Lung microvascular endothelial cell (primary cell): ENCODE data around the gene SECTM1. TPM values are rescaled to one million over a fixed set of nuclear protein-coding genes. Genes with fewer than 3 reads are reported as not detected.
A peak's percentile ranks its signal among the peaks of the same experiment; 100 is the strongest.

ENCODE experiments used
- DNase-seq, 2 donors: peaks; one replicate each; pipeline versions ENCODE4 v3.0.0 to v3.0.0-alpha.2; 2010; ENCODE audit warnings: low read depth in 2 of 2
- total RNA-seq: library from RNA; depleted of rRNA; stranded (reverse); fragments of >200 nt; gene quantifications from 2 replicates; pipeline ENCODE4 v1.2.1, GENCODE V29; 2014

SECTM1 gene
- total RNA-seq, 1 donor from 2014 or later, result 1.8 TPM

DNA sequence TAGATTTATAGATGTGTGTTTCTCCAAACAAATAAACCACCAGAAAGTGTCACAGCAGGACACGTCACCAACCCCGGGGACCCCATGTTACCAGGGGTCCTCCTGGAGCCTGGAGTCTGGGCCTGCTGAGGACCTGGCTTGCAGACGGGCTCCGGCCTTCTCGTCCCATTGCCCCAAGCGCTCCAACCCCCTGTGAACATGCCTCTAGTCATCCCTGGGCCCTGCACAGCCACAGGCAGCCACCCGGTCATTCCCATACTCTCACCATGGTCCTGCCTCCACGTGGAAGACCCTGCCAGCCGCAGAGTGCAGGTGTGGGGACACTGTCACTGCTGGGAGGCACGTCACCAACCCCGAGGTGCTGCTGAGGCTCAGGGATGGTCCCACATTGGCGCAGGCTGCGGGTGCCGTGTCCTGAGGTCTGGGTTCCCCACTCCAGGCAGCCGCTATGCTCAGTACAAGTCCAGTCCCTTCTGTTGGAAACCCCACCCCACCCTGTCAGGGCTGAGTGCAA lies 4.5 kb downstream of the SECTM1 start:
- DNase-seq, result no peak

DNA sequence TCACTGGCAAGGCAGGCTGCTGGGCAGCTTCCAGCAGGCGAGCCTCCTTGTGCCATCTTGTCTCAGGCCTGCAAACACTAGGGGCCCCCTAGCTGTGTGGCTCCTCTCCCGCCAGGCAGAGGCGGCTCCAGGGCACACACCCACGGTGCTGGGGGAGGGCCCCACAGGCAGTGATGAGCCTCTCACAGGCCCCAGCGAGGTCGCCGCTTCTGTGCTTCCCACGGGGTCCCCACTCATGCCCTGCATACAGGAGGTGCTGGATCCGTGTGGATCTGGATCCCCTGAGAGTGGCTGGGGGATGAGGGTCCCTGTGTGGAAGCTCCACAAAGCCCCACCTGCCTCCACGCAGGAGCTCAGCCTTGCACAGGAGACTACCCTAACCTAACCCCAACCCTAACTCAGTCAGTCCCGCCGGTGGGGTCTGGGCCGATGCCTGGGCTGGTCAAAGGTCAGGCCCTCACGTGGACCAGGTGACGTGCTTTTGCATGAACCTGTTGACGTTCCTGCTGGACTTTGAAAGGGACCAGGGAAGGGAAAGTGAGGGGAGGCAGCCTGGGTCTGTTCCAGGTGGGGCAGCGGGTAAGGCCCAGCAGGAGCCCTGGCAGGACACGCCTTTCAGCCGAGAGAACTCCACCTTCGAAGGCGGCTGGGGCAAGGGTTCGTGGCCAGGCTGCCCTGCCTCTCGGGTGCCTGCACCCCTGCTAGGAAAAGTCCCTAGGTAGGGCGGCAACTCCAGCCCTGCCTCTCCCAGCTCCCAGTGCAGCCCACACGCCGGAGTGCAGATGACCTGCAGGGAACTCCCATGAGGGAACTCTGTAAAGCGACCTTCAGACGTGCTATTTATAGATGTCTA lies 5.2 kb downstream of the SECTM1 start:
- no peak for DNase-seq

DNA sequence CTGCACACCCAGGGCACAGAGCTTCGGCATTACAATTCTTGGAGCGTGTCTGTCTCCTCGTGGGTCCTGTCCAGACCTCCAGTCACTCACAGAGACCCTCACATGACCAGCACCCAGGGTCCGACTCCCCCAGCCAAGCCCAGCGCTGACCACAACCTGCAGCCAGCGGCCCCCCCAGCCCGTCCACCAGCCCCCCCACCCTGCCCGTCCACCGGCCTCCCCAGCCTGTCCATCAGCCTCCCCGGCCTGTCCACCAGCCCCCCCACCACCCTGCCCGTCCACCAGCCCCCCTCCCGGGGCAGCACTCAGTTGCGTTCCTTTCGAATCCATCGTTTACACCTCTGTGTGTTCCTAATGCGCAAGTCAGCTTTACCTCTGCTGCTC lies 5.8 kb downstream of the SECTM1 start:
- no peak for DNase-seq

DNA sequence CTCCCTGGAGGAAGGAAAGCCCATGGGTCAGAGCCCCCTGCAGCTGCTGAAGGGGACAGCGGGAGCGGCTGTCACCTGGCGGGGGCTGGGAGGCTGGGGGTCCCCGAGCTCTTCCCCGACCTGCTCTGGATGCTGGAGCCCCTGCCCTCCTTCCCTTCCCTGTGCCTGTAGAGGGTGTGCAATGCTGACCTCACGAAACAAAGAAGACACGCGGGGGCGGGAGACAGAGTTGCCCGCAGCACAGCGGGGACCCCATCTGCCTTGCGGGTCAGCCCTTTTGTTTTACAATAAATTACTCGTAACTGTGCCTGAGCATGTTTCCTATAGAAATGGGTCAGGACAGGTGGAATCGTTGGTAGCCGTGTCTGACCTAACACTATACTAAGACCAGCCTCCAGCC lies 6.3 kb downstream of the SECTM1 start:
- DNase-seq, result no peak

DNA sequence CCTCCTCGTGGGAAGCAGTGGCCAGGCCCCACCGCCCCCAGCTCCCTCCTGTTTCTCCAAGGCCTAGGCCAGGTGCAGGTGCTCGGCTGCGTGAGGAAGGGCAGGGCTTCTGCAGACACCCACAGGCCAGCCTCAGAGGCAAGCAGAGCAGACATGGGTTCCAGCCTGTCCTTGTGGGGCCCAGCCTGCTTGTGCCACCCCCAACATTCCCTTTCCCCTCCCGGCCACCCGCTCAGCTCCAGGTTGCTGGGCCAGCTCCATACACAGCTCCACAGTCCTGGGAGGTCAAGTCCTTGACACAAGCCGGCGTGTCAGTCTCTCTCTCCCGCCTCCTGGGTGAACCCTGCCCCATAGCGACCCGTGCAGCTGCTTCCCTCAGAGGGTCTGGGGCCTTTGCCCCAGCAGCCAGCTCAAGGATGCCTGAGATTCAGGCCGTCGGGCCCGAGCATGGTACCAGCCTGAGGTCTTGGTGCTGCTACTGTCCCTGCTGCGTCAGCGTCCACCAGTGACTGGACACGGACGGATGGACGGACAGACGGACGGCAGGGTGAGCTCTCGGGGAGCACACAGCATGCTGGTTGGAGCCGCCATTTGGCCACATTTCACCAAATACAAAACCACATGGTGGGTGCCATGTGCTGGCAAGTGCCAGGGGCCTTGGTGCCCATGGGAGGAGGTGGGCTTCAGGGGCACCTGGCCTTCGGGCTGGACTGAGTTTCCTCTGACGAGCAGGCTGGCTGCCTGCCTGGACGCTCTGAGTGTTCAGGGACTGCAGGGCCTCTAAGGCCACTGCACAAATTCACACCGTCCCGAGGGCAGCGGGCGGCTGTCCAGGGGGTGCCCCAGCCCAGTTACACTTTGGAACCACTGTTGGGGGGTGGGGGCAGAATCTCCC lies 8.0 kb downstream of the SECTM1 start:
- no peak for DNase-seq

DNA sequence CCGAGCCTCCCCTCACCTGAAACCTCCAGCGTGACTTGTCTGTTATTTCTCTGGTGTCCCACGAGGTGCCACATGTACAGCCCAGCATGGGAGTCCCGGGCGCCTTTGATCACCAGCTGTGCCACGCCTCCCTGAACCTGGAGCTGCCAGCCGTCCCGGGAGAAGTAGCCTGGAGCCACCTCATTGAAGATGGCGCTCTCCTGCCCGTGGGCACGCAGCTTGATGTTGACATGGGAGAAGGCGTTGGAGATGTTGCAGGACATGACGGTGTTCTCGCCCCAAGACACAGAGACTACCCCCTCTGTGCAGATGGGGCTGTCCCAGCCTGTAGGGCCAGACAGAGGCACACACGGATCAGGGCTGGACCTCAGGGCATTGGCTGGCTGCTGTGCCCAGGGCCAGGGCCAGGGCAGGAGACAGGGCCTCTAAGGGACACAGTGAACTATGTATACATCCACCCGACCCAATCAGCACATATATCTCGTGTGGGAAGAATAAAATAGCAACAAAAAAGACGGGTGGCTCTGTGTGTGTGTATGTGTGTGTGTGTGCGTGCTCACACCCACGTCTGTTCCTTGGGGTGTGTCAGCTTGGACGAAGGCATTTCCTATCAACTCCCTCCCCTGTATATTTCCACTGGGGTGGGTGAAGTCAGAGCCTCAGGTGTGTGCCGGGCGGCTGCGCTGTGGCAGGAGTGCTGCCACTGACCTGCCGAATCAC lies 8.8 kb downstream of the SECTM1 start:
- DNase-seq, result no peak

DNA sequence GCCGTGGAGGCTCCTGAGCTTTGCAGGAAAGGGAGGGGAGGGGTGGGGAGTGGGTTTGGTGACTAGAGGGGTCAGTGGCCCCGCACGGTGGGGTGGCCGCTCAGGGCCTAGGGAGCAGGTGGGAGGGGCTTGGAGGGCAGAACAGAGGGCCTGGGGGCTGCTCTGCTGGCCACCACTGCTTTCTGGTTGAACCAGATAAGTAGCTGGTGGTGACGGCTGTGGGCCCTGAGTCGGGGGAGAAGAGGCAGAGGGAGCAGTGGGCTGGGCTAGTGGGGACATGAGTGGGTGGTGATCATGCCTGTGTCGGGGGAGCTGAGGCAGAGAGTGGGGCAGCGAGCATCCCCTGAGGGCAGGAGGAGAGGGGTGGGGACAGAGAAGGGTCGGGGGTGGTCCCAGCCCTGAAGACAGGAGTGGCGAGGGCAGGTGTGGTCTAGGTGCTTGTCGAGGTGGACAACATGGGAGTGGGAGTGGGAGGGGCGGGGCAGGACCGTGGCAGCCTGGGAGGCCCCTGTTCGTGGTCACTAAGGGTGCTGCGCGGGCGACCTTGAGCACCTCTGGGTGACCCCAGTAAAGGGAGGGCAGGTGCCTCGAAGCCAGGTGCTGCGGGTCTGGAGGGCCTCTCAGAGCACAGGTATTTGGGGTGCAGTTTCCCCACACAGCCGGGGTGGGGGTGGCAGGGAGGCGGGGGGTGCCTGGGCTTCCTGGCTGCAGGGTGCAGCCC lies 9.9 kb downstream of the SECTM1 start:
- DNase-seq, result no peak

DNA sequence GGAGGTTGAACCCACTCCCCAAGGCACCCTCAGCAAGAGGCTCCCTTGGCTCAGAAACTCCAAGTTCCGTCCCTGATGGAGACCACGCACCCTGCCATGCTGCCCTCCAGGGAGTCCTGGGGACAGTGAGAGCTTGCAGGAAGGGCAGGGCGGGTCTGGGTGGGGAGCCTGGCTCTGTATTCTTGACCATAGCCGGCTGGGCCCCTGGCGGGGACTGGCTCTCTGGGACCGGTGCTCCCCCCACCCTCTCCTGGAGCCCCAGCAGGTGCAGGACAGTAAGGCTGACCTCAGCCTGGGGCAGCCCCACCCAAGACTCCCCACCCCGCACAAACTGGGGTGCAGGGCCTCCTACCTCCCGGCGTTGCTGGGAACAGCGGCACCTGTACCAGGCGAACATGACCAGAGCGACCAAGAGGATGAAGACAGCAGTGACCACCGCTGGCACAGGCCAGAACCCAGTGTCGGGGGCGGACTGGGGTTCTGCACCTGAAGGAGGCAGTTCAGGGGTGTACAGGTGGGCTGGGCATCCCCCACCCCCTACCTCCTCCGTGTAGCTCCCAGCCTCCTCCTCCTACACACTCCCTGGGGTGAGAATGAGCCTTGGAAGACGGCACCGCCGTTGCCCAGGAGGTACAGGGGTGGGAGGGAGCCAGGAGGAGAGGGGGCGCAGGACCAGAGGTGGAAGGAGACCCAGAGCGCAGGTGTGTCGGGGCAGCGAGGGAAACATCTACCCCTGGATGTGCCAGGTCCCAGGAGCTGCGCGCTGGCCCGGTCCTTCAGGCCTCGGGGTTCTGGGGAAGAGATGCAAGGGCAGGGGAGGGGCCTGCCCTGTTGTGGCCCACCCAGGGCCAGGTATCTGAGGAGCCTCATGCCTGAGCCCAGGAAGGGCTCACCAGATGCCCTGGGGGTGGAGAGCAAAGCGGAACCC lies 10.8 kb downstream of the SECTM1 start:
- DNase-seq, result no peak

DNA sequence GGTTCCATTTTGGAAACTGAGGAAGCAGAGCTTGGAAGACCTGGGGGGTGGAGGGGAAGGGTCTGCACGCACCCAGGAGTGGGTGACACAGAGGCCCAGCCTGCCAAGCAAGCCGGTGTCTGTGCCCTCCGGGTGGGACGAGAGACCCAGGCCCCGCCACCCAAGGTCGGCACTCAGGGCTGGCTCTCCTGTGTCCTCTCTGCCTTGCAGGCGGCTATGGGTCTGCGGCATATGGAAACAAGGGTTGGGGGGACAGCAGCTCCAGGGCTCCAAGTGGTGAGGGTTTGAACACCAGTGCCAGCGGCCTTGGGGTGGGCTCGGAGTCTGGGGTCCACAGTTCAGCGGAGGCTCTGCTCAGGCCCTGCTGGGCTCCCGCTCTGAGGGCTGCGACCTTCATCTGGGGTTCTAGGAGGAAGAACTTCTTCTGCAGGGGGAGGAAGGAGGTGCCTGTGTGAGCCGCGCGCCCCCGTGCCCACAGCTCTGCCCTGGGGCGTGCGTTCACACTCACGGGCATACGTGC lies 11.6 kb downstream of the SECTM1 start:
- no peak for DNase-seq

DNA sequence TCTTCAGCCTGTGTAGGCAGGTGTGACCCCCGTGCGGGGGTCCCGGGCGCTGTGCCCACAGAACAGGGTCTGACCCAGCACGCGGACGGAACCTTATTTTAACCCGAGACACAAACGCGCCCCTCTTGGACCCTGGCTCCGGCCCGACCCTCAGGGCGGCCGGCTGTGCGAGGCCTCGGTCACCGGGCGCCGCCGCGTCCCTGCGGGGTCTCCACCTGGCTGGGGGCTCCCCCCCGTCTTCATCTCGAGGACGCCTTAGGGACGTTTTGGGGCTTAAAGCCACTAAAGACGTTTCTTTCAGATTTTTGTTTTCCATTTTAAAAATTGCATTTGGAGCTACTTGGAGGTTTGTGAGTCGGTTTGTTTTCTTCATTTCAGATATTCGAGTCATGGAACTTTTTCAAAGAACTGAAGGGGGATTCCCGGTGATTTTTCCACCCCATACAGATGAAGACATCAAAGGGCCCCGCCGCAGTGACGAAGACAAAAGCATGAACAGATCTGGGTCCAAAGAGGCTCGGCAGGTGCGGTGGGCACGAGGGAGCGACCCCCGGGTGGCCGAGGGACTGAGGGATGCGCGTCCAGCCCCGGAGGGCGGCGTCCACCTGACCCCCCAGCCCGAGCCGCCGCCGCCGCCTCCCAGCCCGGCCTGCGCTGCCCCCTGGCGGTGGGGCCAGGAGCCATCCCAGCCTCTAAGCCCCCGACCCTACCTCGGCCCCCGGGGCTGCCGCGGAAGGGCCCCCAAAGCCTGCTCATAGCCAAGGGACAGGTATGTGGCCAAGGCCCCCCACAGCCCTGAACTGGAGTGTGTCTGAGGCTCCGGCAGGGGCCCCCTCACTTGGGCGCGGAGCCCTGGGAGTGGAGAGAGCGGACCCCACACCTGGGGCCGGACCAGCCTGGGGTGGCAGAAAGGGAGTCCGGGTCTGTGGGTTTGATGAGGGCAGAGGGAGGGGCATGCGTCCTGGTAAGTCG lies 12.3 kb downstream of the SECTM1 start:
- peak in 1 of 2 donors; percentile 54 for DNase-seq

DNA sequence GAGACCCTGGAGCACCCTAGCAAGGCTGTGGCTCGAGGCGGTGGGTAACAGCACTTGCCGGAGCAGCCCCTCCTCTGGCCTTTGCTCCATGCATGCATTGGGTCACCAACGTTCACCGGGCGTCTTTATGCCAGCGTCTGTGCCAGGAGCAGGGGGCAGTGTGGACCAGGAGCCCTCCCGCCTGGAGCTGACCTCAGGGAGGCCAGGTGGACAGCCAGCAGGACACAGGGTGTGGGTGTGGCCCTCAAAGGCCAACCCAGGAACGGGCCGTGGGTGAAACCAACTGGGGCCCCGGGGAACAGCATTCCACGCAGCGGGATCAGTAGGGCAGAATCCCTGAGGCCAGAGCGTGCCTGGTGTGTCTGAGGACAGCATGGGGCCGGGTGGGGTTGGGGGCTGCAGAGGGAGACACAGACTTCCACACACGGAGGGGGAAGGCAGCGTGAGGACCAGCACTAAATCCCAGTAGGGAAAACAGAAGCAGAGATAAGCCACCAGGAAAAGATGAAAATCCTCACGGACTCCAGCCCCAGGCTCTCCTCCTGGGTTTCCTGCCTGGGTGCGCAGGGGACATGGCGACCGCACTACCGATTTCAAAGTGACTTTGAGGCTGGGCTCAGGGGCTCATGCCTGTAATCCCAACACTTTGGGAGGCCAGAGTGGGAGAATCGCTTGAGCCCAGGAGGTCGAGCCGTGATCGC lies 13.3 kb downstream of the SECTM1 start:
- no peak for DNase-seq

DNA sequence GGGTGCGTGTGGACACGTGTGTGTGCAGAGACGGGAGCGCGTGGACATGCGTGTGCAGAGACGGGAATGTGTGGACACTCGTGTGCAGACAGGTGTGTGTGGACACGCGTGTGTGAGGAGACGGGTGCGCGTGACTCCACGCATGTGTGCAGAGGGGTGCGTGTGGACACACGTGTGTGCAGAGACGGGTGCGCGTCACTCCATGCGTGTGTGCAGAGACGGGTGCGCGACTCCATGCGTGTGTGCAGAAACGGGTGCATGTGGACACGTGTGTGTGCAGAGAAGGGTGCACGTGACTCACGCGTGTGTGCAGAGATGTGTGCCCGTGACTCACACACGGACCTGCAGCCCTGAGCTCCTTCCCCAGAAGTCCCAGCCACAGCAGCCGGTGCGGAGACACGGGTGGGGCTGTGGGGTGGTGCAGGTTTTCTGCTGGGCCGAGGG lies 13.9 kb downstream of the SECTM1 start:
- no peak for DNase-seq

DNA sequence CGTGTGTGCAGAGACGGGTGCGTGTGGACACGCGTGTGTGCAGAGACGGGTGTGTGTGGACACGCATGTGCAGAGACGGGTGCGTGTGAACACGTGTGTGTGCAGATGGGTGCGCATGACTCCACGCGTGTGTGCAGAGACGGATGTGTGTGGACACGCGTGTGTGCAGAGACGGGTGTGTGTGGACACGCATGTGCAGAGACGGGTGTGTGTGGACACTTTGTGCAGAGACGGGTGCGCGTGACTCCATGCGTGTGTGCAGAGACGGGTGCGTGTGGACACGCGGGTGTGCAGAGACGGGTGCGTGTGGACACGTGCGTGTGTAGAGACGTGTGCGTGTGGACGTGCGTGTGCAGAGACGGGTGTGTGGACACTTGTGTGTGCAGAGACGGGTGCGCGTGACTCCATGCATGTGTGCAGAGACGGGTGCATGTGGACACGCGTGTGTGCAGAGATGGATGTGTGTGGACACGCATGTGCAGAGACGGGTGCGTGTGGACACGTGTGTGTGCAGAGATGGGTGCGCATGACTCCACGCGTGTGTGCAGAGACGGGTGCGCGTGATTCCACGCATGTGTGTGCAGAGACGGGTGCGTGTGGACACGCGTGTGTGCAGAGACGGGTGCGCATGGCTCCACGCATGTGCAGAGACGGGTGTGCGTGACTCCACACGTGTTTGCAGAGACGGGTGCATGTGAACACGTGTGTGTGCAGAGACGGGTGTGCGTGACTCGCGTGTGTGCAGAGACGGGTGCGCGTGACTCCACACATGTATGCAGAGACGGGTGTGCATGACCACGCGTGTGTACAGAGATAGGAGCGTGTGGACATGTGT lies 14.6 kb downstream of the SECTM1 start:
- DNase-seq, result no peak

DNA sequence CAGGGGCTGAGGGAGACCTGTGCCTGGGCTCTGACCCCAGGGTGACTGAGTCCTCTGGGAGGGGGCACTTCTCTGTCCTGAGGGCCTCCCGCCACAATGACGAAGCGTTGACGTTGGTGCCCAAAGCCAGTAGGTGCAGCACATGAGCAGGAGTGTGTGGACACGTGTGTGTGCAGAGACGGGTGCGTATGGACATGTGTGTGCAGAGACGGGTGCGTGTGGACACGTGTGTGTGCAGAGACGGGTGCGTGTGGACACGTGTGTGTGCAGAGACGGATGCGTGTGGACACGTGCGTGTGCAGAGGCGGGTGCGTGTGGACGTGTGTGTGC lies 15.4 kb downstream of the SECTM1 start:
- no peak for DNase-seq

DNA sequence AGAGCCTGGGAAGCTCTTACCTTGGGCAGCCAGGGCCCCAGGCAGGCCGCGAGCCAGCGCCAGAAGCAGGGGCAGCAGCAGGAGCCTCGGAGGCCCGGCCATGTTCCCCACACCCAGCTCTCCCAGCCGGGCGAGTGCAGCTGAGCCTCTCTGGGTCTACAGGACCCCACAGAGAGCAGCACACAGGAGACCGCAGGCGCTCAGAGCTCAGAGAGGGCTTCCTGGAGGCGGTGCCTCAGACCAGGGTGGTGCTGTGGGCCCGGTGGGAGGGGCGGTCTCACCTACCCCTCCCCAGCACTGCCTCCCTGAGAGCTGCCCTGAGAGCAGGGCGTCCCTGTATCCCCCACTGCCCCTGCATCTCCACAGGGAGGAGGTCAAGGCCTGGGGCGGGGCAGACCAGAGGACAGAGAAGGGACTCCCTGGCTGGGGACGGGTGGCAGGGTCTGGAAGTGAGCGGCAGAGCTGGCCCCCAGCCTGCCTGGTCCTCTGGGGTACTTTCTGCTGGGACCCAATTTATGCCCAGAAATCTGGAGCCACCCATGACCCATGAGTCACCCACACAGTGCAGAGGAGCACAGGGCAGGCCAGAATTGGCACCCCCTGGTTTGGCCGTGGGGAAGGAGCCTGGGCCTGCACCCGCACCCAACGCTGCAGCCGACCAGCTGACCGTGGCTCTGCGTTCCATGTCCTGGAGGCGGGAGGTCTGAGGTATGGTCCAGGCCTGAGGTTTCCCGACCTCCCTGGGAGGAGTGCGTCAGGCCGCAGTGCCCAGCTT lies 16.0 kb downstream of the SECTM1 start, which contains the start of gene CD7:
Gene CD7 (minus strand): TSS at position 215 of the 775 bp plus-strand sequence. CDS start 113 bp downstream, at position 102.
- DNase-seq, result no peak
